DOHH2 (cell line): ENCODE data around the gene VAC14.

Source experiments
- H3F3A ChIP-seq: fragments of 200-600 bp; sonication (generic), shearing (Covaris generic); 2 replicates; pipeline ENCODE4 v1.6.0; 2016; ENCODE audit warnings: antibody characterized with exemption, mild to moderate bottlenecking; ENCODE audit not compliant: control insufficient read depth, insufficient read depth
- H3K27ac ChIP-seq: fragments of 200-600 bp; sonication (generic); 2 replicates; pipeline ENCODE4 v1.5.1; 2014; ENCODE audit warnings: low read depth, mild to moderate bottlenecking, low read length, moderate library complexity
- H3K27me3 ChIP-seq: fragments of 200-600 bp; sonication (generic); 2 replicates; pipeline ENCODE4 v1.6.1; 2014; ENCODE audit warnings: mild to moderate bottlenecking, low read length, mixed read lengths; ENCODE audit not compliant: control insufficient read depth
- H3K36me3 ChIP-seq: fragments of 200-600 bp; sonication (generic); 2 replicates; pipeline ENCODE4 v1.6.1; 2014; ENCODE audit warnings: mild to moderate bottlenecking, low read length, moderate library complexity, mixed read lengths; ENCODE audit not compliant: control insufficient read depth
- H3K4me1 ChIP-seq: fragments of 200-600 bp; sonication (generic); 2 replicates; pipeline ENCODE4 v1.6.1; 2014; ENCODE audit warnings: mild to moderate bottlenecking, low read length, mixed read lengths; ENCODE audit not compliant: control insufficient read depth
- H3K4me2 ChIP-seq: fragments of 200-600 bp; sonication (generic); 2 replicates; pipeline ENCODE4 v1.6.0; 2014; ENCODE audit warnings: mild to moderate bottlenecking, low read length, moderate library complexity
- H3K4me3 ChIP-seq: fragments of 200-600 bp; sonication (generic); 2 replicates; pipeline ENCODE4 v1.5.1; 2014; ENCODE audit warnings: mild to moderate bottlenecking, low read length, mixed read lengths
- H3K79me2 ChIP-seq: fragments of 200-600 bp; sonication (generic); 2 replicates; pipeline ENCODE4 v1.6.1; 2014; ENCODE audit warnings: mild to moderate bottlenecking, low read length, mixed read lengths; ENCODE audit not compliant: control insufficient read depth
- H3K9me2 ChIP-seq: fragments of 200-600 bp; sonication (generic); replicated peaks from 2 replicates; pipeline ENCODE4 v1.6.1; 2014; ENCODE audit warnings: mild to moderate bottlenecking, low read length, mixed read lengths; ENCODE audit not compliant: control insufficient read depth
- H3K9me3 ChIP-seq: fragments of 200-600 bp; sonication (generic); 2 replicates; pipeline ENCODE4 v1.6.1; 2014; ENCODE audit warnings: antibody characterized with exemption, low read length, mixed read lengths; ENCODE audit not compliant: control insufficient read depth, insufficient read depth
- H4K20me1 ChIP-seq: fragments of 200-600 bp; sonication (generic); 2 replicates; pipeline ENCODE4 v1.6.0; 2014; ENCODE audit warnings: low read depth, mild to moderate bottlenecking, antibody characterized with exemption, low read length, moderate library complexity; ENCODE audit not compliant: control insufficient read depth, insufficient read depth
- CTCF ChIP-seq: fragments of 200-600 bp; sonication (generic); IDR thresholded peaks from one replicate; pipeline ENCODE4 v1.5.1; 2014; ENCODE audit warnings: antibody characterized with exemption, mild to moderate bottlenecking, low read depth, low read length; ENCODE audit not compliant: poor library complexity, severe bottlenecking
- EZH2phosphoT487 ChIP-seq: fragments of 200-600 bp; sonication (generic); IDR thresholded peaks from 2 replicates; pipeline ENCODE4 v1.6.1; 2017; ENCODE audit warnings: borderline replicate concordance, mild to moderate bottlenecking, antibody characterized with exemption, low read length, moderate library complexity, mixed read lengths

Gene VAC14

GRCh38 chr16:70687671-70688245 lies 113.2 kb downstream of the VAC14 start:
- Histone ChIP-seq H3K4me3 (no peak overlapping the region), H3F3A (no peaks in the 10 kb centered on the region), H3K79me2 (no peaks in the 10 kb centered on the region), H3K27ac (no peak overlapping the region), H4K20me1 (no peaks in the 10 kb centered on the region), H3K4me1 (no peaks in the 10 kb centered on the region), H3K9me2 (no peaks in the 10 kb centered on the region), H3K4me2 (no peak overlapping the region), H3K36me3 (no peaks in the 10 kb centered on the region), H3K9me3 (no peaks in the 10 kb centered on the region), H3K27me3 (no peaks in the 10 kb centered on the region)
- no peak for TF ChIP-seq EZH2phosphoT487
- TF ChIP-seq CTCF: no peak

- Histone ChIP-seq H3K4me2 (no peak overlapping the region), H3K27me3 (no peaks in the 10 kb centered on the region), H3K9me2 (no peaks in the 10 kb centered on the region), H3K9me3 (no peaks in the 10 kb centered on the region), H3K27ac (no peak overlapping the region), H3F3A (no peaks in the 10 kb centered on the region), H3K4me3 (no peak overlapping the region), H4K20me1 (no peaks in the 10 kb centered on the region), H3K4me1 (no peaks in the 10 kb centered on the region), H3K79me2 (no peaks in the 10 kb centered on the region), H3K36me3 (no peaks in the 10 kb centered on the region)
- TF ChIP-seq CTCF: no peak
- no peak for TF ChIP-seq EZH2phosphoT487
These were observed 113.9 kb downstream of the VAC14 start for GRCh38 chr16:70687102-70687511.

GRCh38 chr16:70686376-70687101 lies 114.4 kb downstream of the VAC14 start:
- TF ChIP-seq EZH2phosphoT487 (no peak), CTCF (no peak)
- no peak overlapping the region for H3K4me2 ChIP-seq
- no peaks in the 10 kb centered on the region for H3K9me2 ChIP-seq
- no peaks in the 10 kb centered on the region for H3K4me1 ChIP-seq
- no peaks in the 10 kb centered on the region for H3K27me3 ChIP-seq
- H3K36me3 ChIP-seq: no peaks in the 10 kb centered on the region
- no peak overlapping the region for H3K27ac ChIP-seq
- no peaks in the 10 kb centered on the region for H3F3A ChIP-seq
- H3K9me3 ChIP-seq: no peaks in the 10 kb centered on the region
- H4K20me1 ChIP-seq: no peaks in the 10 kb centered on the region
- no peak overlapping the region for H3K4me3 ChIP-seq
- no peaks in the 10 kb centered on the region for H3K79me2 ChIP-seq
